Osteoblast (primary cell): Measurements from ENCODE around the gene C1RL. TPM values are rescaled to one million over a fixed set of nuclear protein-coding genes. Genes with fewer than 3 reads are reported as not detected.

Experiments
- DNase-seq: peaks from one replicate; pipeline ENCODE4 v3.0.0; 2011; ENCODE audit warnings: low spot score, mixed read lengths; ENCODE audit not compliant: insufficient read length; ENCODE audit errors: missing footprints
- H2AFZ ChIP-seq: 2 replicates; pipeline ENCODE4 v1.6.0; 2011; ENCODE audit warnings: mild to moderate bottlenecking, low read length
- H3K27ac ChIP-seq: 2 replicates; pipeline ENCODE4 v1.5.1; 2011; ENCODE audit warnings: mild to moderate bottlenecking, low read depth, low read length, moderate library complexity
- H3K27me3 ChIP-seq: 2 replicates; pipeline ENCODE4 v1.6.0; 2012; ENCODE audit warnings: mild to moderate bottlenecking, control low read depth, inconsistent platforms, low read length, moderate library complexity; ENCODE audit not compliant: insufficient read depth
- H3K36me3 ChIP-seq: 2 replicates; pipeline ENCODE4 v1.5.1; 2011; ENCODE audit warnings: mild to moderate bottlenecking, low read length, control low read depth, moderate library complexity; ENCODE audit not compliant: insufficient read depth
- H3K4me1 ChIP-seq: 2 replicates; pipeline ENCODE4 v1.5.1; 2011; ENCODE audit warnings: mild to moderate bottlenecking, low read length, control low read depth, moderate library complexity; ENCODE audit not compliant: insufficient read depth
- H3K4me2 ChIP-seq: 2 replicates; pipeline ENCODE4 v1.6.0; 2011; ENCODE audit warnings: mild to moderate bottlenecking, low read length; ENCODE audit not compliant: insufficient read depth
- H3K4me3 ChIP-seq: fragments of 200-600 bp; sonication (generic); 3 replicates; pipeline ENCODE4 v1.5.1; 2012; ENCODE audit warnings: mild to moderate bottlenecking, low read length, inconsistent platforms; ENCODE audit not compliant: insufficient read depth
- H3K79me2 ChIP-seq: 2 replicates; pipeline ENCODE4 v1.6.0; 2012; ENCODE audit warnings: mild to moderate bottlenecking, low read length, control low read depth, inconsistent platforms; ENCODE audit not compliant: insufficient read depth
- H3K9me3 ChIP-seq: 2 replicates; pipeline ENCODE4 v1.5.1; 2011; ENCODE audit warnings: low read depth, low read length, control low read depth
- H4K20me1 ChIP-seq: 2 replicates; pipeline ENCODE4 v1.6.0; 2012; ENCODE audit warnings: mild to moderate bottlenecking, low read length, control low read depth; ENCODE audit not compliant: insufficient read depth
- total RNA-seq: library from RNA; depleted of rRNA; stranded (reverse); fragments of >200 nt; gene quantifications from 2 replicates; pipeline ENCODE4 v1.2.3, GENCODE V29; 2012
- TF ChIP-seq, protein P1 (sequence below): IDR thresholded peaks from 2 replicates; pipeline ENCODE4 v1.5.1; 2011; ENCODE audit warnings: mild to moderate bottlenecking, low read depth, low read length, moderate library complexity; ENCODE audit errors: extremely low read depth

The C1RL gene
- total RNA-seq, 1 donor: 63.7 TPM

DNA sequence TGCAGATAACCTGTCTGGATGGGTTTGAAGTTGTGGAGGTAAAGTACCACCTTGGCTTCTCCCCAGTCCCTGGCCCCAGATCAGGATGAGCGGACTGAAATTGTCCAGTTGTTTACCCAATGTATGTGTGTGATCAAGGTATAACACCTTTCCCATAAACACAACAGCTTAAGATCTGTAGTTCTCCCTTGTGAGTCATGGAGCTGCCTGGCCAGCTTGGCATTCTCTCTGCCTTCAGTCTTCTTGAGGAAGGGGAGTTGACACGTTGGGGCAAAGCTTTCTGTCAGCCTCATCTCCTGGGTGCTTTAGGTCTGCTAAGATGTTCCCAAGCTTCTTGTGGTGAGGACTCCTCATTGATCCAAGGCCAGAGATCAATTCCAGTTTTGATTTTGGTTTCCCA lies 42.4 kb downstream of the C1RL start:
- H3K79me2 ChIP-seq: no peaks in the 10 kb centered on the region
- no peak overlapping the region for H3K4me2 ChIP-seq
- no peak for DNase-seq
- peaks cover 24% of the 10 kb centered on the region for H3K4me1 ChIP-seq
- no peak overlapping the region for H2AFZ ChIP-seq
- TF ChIP-seq, protein P1, sequence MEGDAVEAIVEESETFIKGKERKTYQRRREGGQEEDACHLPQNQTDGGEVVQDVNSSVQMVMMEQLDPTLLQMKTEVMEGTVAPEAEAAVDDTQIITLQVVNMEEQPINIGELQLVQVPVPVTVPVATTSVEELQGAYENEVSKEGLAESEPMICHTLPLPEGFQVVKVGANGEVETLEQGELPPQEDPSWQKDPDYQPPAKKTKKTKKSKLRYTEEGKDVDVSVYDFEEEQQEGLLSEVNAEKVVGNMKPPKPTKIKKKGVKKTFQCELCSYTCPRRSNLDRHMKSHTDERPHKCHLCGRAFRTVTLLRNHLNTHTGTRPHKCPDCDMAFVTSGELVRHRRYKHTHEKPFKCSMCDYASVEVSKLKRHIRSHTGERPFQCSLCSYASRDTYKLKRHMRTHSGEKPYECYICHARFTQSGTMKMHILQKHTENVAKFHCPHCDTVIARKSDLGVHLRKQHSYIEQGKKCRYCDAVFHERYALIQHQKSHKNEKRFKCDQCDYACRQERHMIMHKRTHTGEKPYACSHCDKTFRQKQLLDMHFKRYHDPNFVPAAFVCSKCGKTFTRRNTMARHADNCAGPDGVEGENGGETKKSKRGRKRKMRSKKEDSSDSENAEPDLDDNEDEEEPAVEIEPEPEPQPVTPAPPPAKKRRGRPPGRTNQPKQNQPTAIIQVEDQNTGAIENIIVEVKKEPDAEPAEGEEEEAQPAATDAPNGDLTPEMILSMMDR: no peak
- H4K20me1 ChIP-seq: no peaks in the 10 kb centered on the region
- peaks cover 15% of the 10 kb centered on the region for H3K36me3 ChIP-seq
- no peaks in the 10 kb centered on the region for H3K9me3 ChIP-seq
- no peak overlapping the region for H3K4me3 ChIP-seq
- H3K27me3 ChIP-seq: no peaks in the 10 kb centered on the region
- H3K27ac ChIP-seq: no peak overlapping the region

- Histone ChIP-seq H2AFZ (no peak overlapping the region), H3K4me3 (no peak overlapping the region), H3K9me3 (no peaks in the 10 kb centered on the region), H3K4me2 (no peak overlapping the region), H3K36me3 (peaks cover 15% of the 10 kb centered on the region), H3K27ac (no peak overlapping the region), H4K20me1 (no peaks in the 10 kb centered on the region), H3K4me1 (peaks cover 34% of the 10 kb centered on the region), H3K27me3 (no peaks in the 10 kb centered on the region), H3K79me2 (no peaks in the 10 kb centered on the region)
- TF ChIP-seq, protein P1: no peak
- DNase-seq: no peak
These were observed 43.9 kb downstream of the C1RL start for GRCh38 chr12:7065073-7065623.

- peaks cover 40% of the 10 kb centered on the region for H3K4me1 ChIP-seq
- H3K27me3 ChIP-seq: no peaks in the 10 kb centered on the region
- no peak for DNase-seq
- H3K79me2 ChIP-seq: no peaks in the 10 kb centered on the region
- no peak overlapping the region for H3K27ac ChIP-seq
- H3K4me3 ChIP-seq: no peak overlapping the region
- TF ChIP-seq, protein P1: no peak
- H4K20me1 ChIP-seq: no peaks in the 10 kb centered on the region
- H2AFZ ChIP-seq: no peak overlapping the region
- H3K4me2 ChIP-seq: no peak overlapping the region
- H3K36me3 ChIP-seq: peaks cover 15% of the 10 kb centered on the region
- H3K9me3 ChIP-seq: no peaks in the 10 kb centered on the region
These were observed 44.5 kb downstream of the C1RL start for GRCh38 chr12:7064516-7064915.

DNA sequence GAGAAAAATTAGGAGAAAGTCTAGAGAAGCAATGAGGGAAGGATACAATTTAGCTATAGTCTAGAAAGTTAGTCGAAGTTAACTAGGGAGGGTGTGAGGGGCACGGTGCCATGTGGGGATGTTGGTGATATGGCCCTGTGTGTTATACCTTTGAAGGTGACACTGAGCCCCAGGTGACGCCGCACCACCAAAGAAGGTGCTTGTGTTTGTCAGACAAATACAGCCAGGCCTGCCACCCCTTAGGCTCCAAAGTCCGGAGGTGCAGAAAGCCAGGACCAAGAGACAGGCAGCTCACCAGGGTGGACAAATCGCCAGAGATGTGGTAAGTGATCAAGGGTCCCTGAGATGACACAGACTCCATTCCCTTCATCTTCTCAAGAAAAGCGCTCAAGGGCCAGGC lies 47.4 kb downstream of the C1RL start:
- TF ChIP-seq, protein P1: no peak

More for the DNA sequence above, 47.4 kb downstream of the C1RL start:
- Histone ChIP-seq H3K4me1 (peaks cover 31% of the 10 kb centered on the region), H3K4me2 (peak overlapping the region; percentile 89), H3K36me3 (peaks cover 9% of the 10 kb centered on the region), H3K9me3 (no peaks in the 10 kb centered on the region), H4K20me1 (no peaks in the 10 kb centered on the region), H3K27me3 (no peaks in the 10 kb centered on the region), H3K27ac (no peak overlapping the region), H2AFZ (no peak overlapping the region), H3K79me2 (no peaks in the 10 kb centered on the region), H3K4me3 (peak overlapping the region; percentile 69)
- no peak for DNase-seq
